ENCODE results near the gene COL6A2.
"Not testable (repeated sequence)": the region's sequence is repeated elsewhere in the genome, so short reads cannot be mapped to it uniquely, and the experiment has no call there.

COL6A2 gene

GRCh38 chr21:46144464-46145070 is 46.7 kb downstream of the COL6A2 start:
- DNase-seq (ENCODE audit: low spot score), result no peak

GRCh38 chr21:46145159-46145839 is 47.4 kb downstream of the COL6A2 start:
- DNase-seq (ENCODE audit: low spot score), result no peak

GRCh38 chr21:46145840-46146691 is 48.2 kb downstream of the COL6A2 start:
- no peak for DNase-seq (ENCODE audit: low spot score)

GRCh38 chr21:46146856-46147255 is 48.9 kb downstream of the COL6A2 start:
- DNase-seq (ENCODE audit: low spot score), result no peak

GRCh38 chr21:46147429-46147828 is 49.5 kb downstream of the COL6A2 start:
- DNase-seq (ENCODE audit: low spot score), result not testable (repeated sequence)

- no peak for DNase-seq (ENCODE audit: low spot score)
Measured at GRCh38 chr21:46148106-46148505, 50.2 kb downstream of the COL6A2 start.

GRCh38 chr21:46149205-46149901 is 51.4 kb downstream of the COL6A2 start:
- no peak for DNase-seq (ENCODE audit: low spot score)

GRCh38 chr21:46150073-46150472 is 52.2 kb downstream of the COL6A2 start:
- no peak for DNase-seq (ENCODE audit: low spot score)

GRCh38 chr21:46150491-46151121 is 52.7 kb downstream of the COL6A2 start:
- no peak for DNase-seq (ENCODE audit: low spot score)

GRCh38 chr21:46151261-46151988 is 53.5 kb downstream of the COL6A2 start:
- DNase-seq (ENCODE audit: low spot score), result no peak

- peak; percentile 42 for DNase-seq (ENCODE audit: low spot score)
Measured at GRCh38 chr21:46151989-46152926, 54.3 kb downstream of the COL6A2 start.

GRCh38 chr21:46152927-46153246 is 55.0 kb downstream of the COL6A2 start:
- DNase-seq (ENCODE audit: low spot score), result no peak

- peak; percentile 84 for DNase-seq (ENCODE audit: low spot score)
Measured at GRCh38 chr21:46153247-46154154, 55.6 kb downstream of the COL6A2 start.

GRCh38 chr21:46154155-46154954 is 56.4 kb downstream of the COL6A2 start:
- no peak for DNase-seq (ENCODE audit: low spot score)

- DNase-seq (ENCODE audit: low spot score), result peak; percentile 48
Measured at GRCh38 chr21:46154955-46155513, 57.1 kb downstream of the COL6A2 start.

GRCh38 chr21:46155514-46156377 is 57.8 kb downstream of the COL6A2 start, which contains the start of gene FTCD:
Gene FTCD, minus strand, starts transcription at chr21:46155579. Its CDS starts 56 bp downstream, at chr21:46155523.
- DNase-seq (ENCODE audit: low spot score), result peak; percentile 47

GRCh38 chr21:46156378-46156645 is 58.4 kb downstream of the COL6A2 start:
- peak; percentile 19 for DNase-seq (ENCODE audit: low spot score)

All from ecto neural progenitor cell (in vitro differentiated cells).